Right renal cortex interstitium (tissue), 3 donors: Measurements from ENCODE around the gene NUP35. TPM values are rescaled to one million over a fixed set of nuclear protein-coding genes. Genes with fewer than 3 reads are reported as not detected.

Source experiments
- DNase-seq, 3 donors: peaks; one replicate each; pipeline ENCODE4 v3.0.0-alpha.2; 2013; ENCODE audit warnings: low read depth in 3 of 3, low spot score in 2 of 3
- polyA plus RNA-seq, 3 donors: library from polyadenylated mRNA; unstranded; fragments of 120-200 nt; gene quantifications; one replicate each; pipeline ENCODE4 v1.2.1, GENCODE V29; 2013; ENCODE audit not compliant: insufficient read length in 3 of 3

Gene NUP35
- polyA plus RNA-seq, 3 donors: 30.2 to 31.3 (median 31.1) TPM

DNA sequence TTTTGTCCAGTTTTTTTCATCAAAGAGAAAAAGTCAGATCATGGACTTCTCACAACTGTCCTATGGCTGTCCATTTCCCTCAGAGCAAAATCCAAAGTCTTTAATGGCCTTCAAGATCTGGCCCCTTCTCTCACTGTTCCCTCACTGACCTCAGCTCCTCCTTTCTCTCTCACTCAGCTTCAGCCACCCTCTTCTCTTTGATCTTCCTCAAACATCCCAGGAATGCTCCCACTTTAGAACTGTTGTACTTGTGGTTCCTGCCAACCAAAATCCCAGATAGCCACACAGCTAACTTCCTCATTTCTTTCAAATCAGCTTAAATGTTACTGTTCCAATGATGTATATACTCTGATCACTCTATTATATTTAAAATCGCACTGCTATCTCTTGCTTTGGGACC lies 82.9 kb downstream of the NUP35 start:
- DNase-seq: no peak

DNA sequence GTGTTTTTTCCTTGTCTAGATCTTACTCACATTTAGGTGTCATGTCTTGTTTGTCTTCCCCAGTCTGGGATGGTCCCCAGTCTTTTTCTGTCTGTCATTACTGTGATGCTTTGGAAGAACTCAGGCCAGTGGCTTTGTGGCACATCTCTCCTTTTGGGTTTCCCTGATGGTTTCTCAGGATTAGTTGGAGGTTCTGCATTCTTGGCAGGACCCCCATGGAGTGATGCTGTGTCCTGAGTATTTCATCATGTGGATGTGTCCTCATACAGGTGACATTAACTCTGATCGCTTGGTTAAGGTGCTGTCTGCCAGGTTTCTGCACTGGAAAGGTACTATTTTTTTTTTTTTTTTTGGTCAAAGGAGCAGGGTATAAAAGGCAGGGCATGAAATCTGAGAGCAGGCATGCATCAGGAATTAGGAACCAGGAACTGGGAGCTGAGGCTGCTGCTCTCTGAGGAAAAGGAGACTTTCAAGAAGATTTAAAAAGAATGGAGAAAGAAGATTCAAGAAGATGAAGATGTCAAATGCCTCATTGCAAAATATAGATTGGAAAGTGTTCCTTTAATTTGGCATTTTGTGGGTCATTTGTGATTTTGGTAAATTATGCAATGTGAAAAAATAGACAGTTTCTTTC lies 85.3 kb downstream of the NUP35 start:
- DNase-seq: no peak

Other genes starting within 250 kb of the NUP35 start
- gene NCKAP1, start 86.0 kb upstream of the NUP35 start, polyA plus RNA-seq: 100 to 1,000 TPM; 137 to 155 (median 140) TPM
- gene DUSP19, start 45.7 kb upstream of the NUP35 start, polyA plus RNA-seq: 1 to 10 TPM; 5.8 to 6.4 (median 5.9) TPM